Astrocyte (in vitro differentiated cells and primary cell): ENCODE measurements around the gene EFCAB6. TPM values are rescaled to one million over a fixed set of nuclear protein-coding genes. Genes with fewer than 3 reads are reported as not detected.

Experiments used
- DNase-seq: peaks from one replicate; pipeline ENCODE4 v3.0.0-alpha.2; 2010; ENCODE audit warnings: low read depth
- FAIRE-seq: peaks from 2 replicates; lab custom pipeline; 2011; peaks lifted over from hg19 to GRCh38; lab: Jason Lieb, UNC
- H2AFZ ChIP-seq: 2 replicates; pipeline ENCODE4 v1.6.0; 2012; ENCODE audit warnings: low read depth, low read length, inconsistent platforms
- H3K27ac ChIP-seq: 2 replicates; pipeline ENCODE4 v1.5.1; 2011; ENCODE audit warnings: low read depth, low read length, inconsistent platforms
- H3K27me3 ChIP-seq: 2 replicates; pipeline ENCODE4 v1.6.0; 2011; ENCODE audit warnings: low read length, inconsistent platforms; ENCODE audit not compliant: insufficient read depth
- H3K36me3 ChIP-seq: 2 replicates; pipeline ENCODE4 v1.5.1; 2011; ENCODE audit warnings: low read length, inconsistent platforms; ENCODE audit not compliant: insufficient read depth
- H3K4me1 ChIP-seq: 2 replicates; pipeline ENCODE4 v1.5.1; 2011; ENCODE audit warnings: low read length, inconsistent platforms; ENCODE audit not compliant: insufficient read depth
- H3K4me2 ChIP-seq: 2 replicates; pipeline ENCODE4 v1.6.0; 2012; ENCODE audit warnings: low read length, inconsistent platforms
- H3K4me3 ChIP-seq: 2 replicates; pipeline ENCODE4 v1.5.1; 2011; ENCODE audit warnings: low read depth, mild to moderate bottlenecking, low read length, inconsistent platforms; ENCODE audit not compliant: insufficient read depth
- H3K79me2 ChIP-seq: 2 replicates; pipeline ENCODE4 v1.6.0; 2012; ENCODE audit warnings: mild to moderate bottlenecking, low read length, inconsistent platforms; ENCODE audit not compliant: insufficient read depth
- H3K9ac ChIP-seq: 2 replicates; pipeline ENCODE4 v1.6.0; 2012; ENCODE audit warnings: mild to moderate bottlenecking, low read length, inconsistent platforms
- H3K9me3 ChIP-seq: 2 replicates; pipeline ENCODE4 v1.5.1; 2012; ENCODE audit warnings: low read depth, mild to moderate bottlenecking, low read length, inconsistent platforms; ENCODE audit not compliant: insufficient read depth
- H4K20me1 ChIP-seq: 2 replicates; pipeline ENCODE4 v1.6.0; 2012; ENCODE audit warnings: low read length, inconsistent platforms; ENCODE audit not compliant: insufficient read depth
- H3K27ac Mint-ChIP-seq: one replicate; pipeline ENCODE4 v1.8.0; 2021; ENCODE audit warnings: mild to moderate bottlenecking, mixed read lengths; ENCODE audit not compliant: unreplicated experiment
- H3K27me3 Mint-ChIP-seq: one replicate; pipeline ENCODE4 v1.8.0; 2021; ENCODE audit warnings: low read depth, mixed read lengths; ENCODE audit not compliant: unreplicated experiment
- H3K36me3 Mint-ChIP-seq: one replicate; pipeline ENCODE4 v1.8.0; 2021; ENCODE audit warnings: low read depth, mixed read lengths; ENCODE audit not compliant: unreplicated experiment
- H3K4me1 Mint-ChIP-seq: one replicate; pipeline ENCODE4 v1.8.0; 2021; ENCODE audit warnings: low read depth, mixed read lengths; ENCODE audit not compliant: unreplicated experiment
- H3K4me3 Mint-ChIP-seq: one replicate; pipeline ENCODE4 v1.8.0; 2021; ENCODE audit warnings: mild to moderate bottlenecking, moderate library complexity, mixed read lengths; ENCODE audit not compliant: unreplicated experiment
- H3K9me3 Mint-ChIP-seq: one replicate; pipeline ENCODE4 v1.8.0; 2021; ENCODE audit warnings: mild to moderate bottlenecking, mixed read lengths; ENCODE audit not compliant: unreplicated experiment
- EZH2 ChIP-seq: IDR thresholded peaks from 2 replicates; pipeline ENCODE4 v1.6.1; 2012; ENCODE audit warnings: mild to moderate bottlenecking, low read length, inconsistent platforms; ENCODE audit not compliant: insufficient read depth
- total RNA-seq: library from RNA; stranded (reverse); gene quantifications from 2 replicates; pipeline ENCODE4 v1.2.1, GENCODE V29; 2021
- TF ChIP-seq, protein P1 (sequence below): IDR thresholded peaks from 2 replicates; pipeline ENCODE4 v1.5.1; 2011; ENCODE audit warnings: low read depth, mild to moderate bottlenecking, inconsistent platforms, low read length, moderate library complexity; ENCODE audit not compliant: insufficient read depth

EFCAB6 gene
- total RNA-seq, 1 donor from 2014 or later = 1.2 TPM

DNA sequence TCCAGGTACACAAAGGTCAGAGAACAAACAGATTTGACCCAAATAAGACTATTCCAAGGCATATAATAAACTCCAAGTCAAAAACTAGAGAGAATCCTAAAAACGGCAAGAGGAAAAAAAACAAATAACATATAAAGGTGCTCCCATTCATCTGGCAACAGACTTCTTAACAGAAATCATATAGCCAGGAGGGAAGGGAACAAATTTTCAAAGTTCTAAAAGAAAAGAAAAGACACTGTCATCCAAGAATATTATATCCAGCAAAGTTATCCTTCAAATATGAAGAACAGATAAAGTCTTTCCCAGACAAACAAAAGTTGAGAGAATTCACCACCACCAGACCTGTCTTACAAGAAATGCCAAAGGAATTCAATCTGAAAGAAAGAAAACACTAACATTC lies 11.1 kb downstream of the EFCAB6 start:
- H3K4me1 ChIP-seq = no peaks in the 10 kb centered on the region
- H3K36me3 ChIP-seq = no peaks in the 10 kb centered on the region
- H3K27ac Mint-ChIP-seq = no peak overlapping the region
- no peak overlapping the region for H2AFZ ChIP-seq
- H4K20me1 ChIP-seq = no peaks in the 10 kb centered on the region
- H3K9me3 Mint-ChIP-seq = peaks cover 3% of the 10 kb centered on the region
- no peaks in the 10 kb centered on the region for H3K9me3 ChIP-seq
- H3K4me1 Mint-ChIP-seq = no peaks in the 10 kb centered on the region
- no peak overlapping the region for H3K4me3 ChIP-seq
- DNase-seq = no peak
- peaks cover 9% of the 10 kb centered on the region for H3K27me3 Mint-ChIP-seq
- H3K27ac ChIP-seq = no peak overlapping the region
- H3K27me3 ChIP-seq = no peaks in the 10 kb centered on the region
- H3K4me3 Mint-ChIP-seq = no peak overlapping the region
- no peak overlapping the region for H3K4me2 ChIP-seq
- H3K9ac ChIP-seq = no peak overlapping the region
- H3K79me2 ChIP-seq = no peaks in the 10 kb centered on the region
- TF ChIP-seq, protein P1, sequence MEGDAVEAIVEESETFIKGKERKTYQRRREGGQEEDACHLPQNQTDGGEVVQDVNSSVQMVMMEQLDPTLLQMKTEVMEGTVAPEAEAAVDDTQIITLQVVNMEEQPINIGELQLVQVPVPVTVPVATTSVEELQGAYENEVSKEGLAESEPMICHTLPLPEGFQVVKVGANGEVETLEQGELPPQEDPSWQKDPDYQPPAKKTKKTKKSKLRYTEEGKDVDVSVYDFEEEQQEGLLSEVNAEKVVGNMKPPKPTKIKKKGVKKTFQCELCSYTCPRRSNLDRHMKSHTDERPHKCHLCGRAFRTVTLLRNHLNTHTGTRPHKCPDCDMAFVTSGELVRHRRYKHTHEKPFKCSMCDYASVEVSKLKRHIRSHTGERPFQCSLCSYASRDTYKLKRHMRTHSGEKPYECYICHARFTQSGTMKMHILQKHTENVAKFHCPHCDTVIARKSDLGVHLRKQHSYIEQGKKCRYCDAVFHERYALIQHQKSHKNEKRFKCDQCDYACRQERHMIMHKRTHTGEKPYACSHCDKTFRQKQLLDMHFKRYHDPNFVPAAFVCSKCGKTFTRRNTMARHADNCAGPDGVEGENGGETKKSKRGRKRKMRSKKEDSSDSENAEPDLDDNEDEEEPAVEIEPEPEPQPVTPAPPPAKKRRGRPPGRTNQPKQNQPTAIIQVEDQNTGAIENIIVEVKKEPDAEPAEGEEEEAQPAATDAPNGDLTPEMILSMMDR = no peak
- no peak for TF ChIP-seq EZH2
- H3K36me3 Mint-ChIP-seq = peaks cover 4% of the 10 kb centered on the region
- no peak for FAIRE-seq

DNA sequence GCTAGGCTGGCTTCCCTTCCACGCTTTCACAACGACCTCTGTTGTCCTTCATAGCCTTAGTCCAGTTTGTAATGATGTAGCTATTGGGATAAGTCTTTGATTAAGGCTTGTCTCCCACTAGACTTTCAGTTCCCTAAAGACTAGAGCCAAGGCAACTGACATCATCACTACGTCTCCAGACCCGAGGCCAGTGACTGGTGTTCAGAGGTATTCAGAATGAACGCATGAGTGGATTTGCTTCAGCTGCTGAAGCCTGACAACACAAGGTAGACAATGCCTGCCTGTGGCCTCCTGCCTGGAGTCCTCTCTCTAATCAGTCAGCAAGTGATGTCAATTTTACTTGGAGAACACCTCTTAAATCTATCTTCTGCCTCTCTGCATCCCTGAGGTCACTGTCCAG lies 13.6 kb downstream of the EFCAB6 start:
- H3K79me2 ChIP-seq = no peaks in the 10 kb centered on the region
- H3K27me3 ChIP-seq = no peaks in the 10 kb centered on the region
- no peak for FAIRE-seq
- H3K27ac ChIP-seq = no peak overlapping the region
- peaks cover 3% of the 10 kb centered on the region for H3K9me3 Mint-ChIP-seq
- H3K36me3 Mint-ChIP-seq = peaks cover 4% of the 10 kb centered on the region
- no peak overlapping the region for H3K9ac ChIP-seq
- H4K20me1 ChIP-seq = no peaks in the 10 kb centered on the region
- H3K4me1 Mint-ChIP-seq = no peaks in the 10 kb centered on the region
- H3K27me3 Mint-ChIP-seq = peaks cover 14% of the 10 kb centered on the region
- no peak overlapping the region for H3K4me3 ChIP-seq
- DNase-seq = peak; percentile 51
- TF ChIP-seq, protein P1 = no peak
- no peak for TF ChIP-seq EZH2
- H3K36me3 ChIP-seq = no peaks in the 10 kb centered on the region
- no peak overlapping the region for H3K4me3 Mint-ChIP-seq
- no peak overlapping the region for H3K4me2 ChIP-seq
- H2AFZ ChIP-seq = no peak overlapping the region
- H3K4me1 ChIP-seq = no peaks in the 10 kb centered on the region
- no peak overlapping the region for H3K27ac Mint-ChIP-seq
- no peaks in the 10 kb centered on the region for H3K9me3 ChIP-seq

DNA sequence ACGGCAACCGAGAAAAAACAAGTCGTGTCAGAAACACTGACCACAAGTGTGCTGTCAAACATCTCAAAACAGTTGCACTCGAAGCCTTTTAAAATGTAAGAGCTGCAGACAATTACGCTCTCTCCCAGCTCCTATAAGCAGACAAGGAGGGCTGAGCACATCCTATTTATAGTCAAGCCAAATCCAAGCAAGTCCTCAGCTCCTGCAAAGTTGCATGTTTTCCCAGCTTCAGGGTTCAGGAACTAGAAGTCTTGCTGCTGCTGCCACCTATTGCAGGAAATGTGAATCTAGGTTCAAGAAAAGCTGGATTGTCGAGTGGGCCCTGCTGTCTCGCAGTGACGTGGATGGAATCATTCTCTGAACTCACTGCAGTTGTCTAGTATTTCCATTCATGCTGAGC lies 15.5 kb downstream of the EFCAB6 start:
- Histone ChIP-seq H3K27me3 (no peaks in the 10 kb centered on the region), H3K9ac (no peak overlapping the region), H3K36me3 (no peaks in the 10 kb centered on the region), H2AFZ (no peak overlapping the region), H3K27ac (no peak overlapping the region), H4K20me1 (no peaks in the 10 kb centered on the region), H3K4me1 (no peaks in the 10 kb centered on the region), H3K4me3 (no peak overlapping the region), H3K9me3 (no peaks in the 10 kb centered on the region), H3K4me2 (no peak overlapping the region), H3K79me2 (no peaks in the 10 kb centered on the region)
- no peak overlapping the region for H3K27ac Mint-ChIP-seq
- FAIRE-seq (peak; percentile 5), DNase-seq (peak; percentile 36)
- peaks cover 3% of the 10 kb centered on the region for H3K9me3 Mint-ChIP-seq
- peaks cover 10% of the 10 kb centered on the region for H3K27me3 Mint-ChIP-seq
- TF ChIP-seq, protein P1 = peak; percentile 44
- TF ChIP-seq EZH2 = no peak
- H3K4me3 Mint-ChIP-seq = no peak overlapping the region
- no peaks in the 10 kb centered on the region for H3K4me1 Mint-ChIP-seq
- peaks cover 4% of the 10 kb centered on the region for H3K36me3 Mint-ChIP-seq
